Measurements from ENCODE around the gene HOXB3. TPM values are rescaled to one million over a fixed set of nuclear protein-coding genes. Genes with fewer than 3 reads are reported as not detected.
A peak's percentile ranks its signal among the peaks of the same experiment; 100 is the strongest.

Gene HOXB3
- total and polyA plus RNA-seq, 8 donors, result 10.4 to 114 (median 89.4) TPM

- Histone ChIP-seq H3K27me3 (peaks cover 31 to 100% of the 10 kb centered on the region in 2 donors), H3K27ac (peak overlapping the region in 1 of 2 donors; percentile 82), H3K4me3 (no peak overlapping the region), H3K36me3 (no peaks in the 10 kb centered on the region), H3K4me1 (no peaks in the 10 kb centered on the region), H3K9me3 (no peaks in the 10 kb centered on the region)
- DNase-seq, result peak in 2 of 4 donors; percentile 9 to 15
- intact Hi-C loops (cut with DNase I), result no loop called here
- no peak for TF ChIP-seq CTCF (IDR thresholded peaks at IDR 0.05)
- no peak for ATAC-seq
These were observed 36.2 kb downstream of the HOXB3 start for GRCh38 chr17:48553826-48554225.

GRCh38 chr17:48553190-48553547, 36.9 kb downstream of the HOXB3 start:
- H3K27ac ChIP-seq, result peak overlapping the region; percentile 33 to 86
- H3K9me3 ChIP-seq, result no peaks in the 10 kb centered on the region
- no peaks in the 10 kb centered on the region for H3K36me3 ChIP-seq
- intact Hi-C loops (cut with DNase I), result no loop called here
- H3K27me3 ChIP-seq, result peaks cover 31 to 100% of the 10 kb centered on the region in 2 donors
- no peak for TF ChIP-seq CTCF (IDR thresholded peaks at IDR 0.05)
- H3K4me1 ChIP-seq, result no peaks in the 10 kb centered on the region
- ATAC-seq, result no peak
- DNase-seq, result peak in 2 of 4 donors; percentile 14 to 44
- no peak overlapping the region for H3K4me3 ChIP-seq

- TF ChIP-seq CTCF (IDR thresholded peaks at IDR 0.05), result no peak
- intact Hi-C loops (cut with DNase I), result no loop called here
- Histone ChIP-seq H3K27ac (peak overlapping the region; percentile 33 to 86), H3K9me3 (no peaks in the 10 kb centered on the region), H3K36me3 (no peaks in the 10 kb centered on the region), H3K4me3 (no peak overlapping the region), H3K4me1 (no peaks in the 10 kb centered on the region), H3K27me3 (peaks cover 31 to 100% of the 10 kb centered on the region in 2 donors)
- peak in 1 of 4 donors; percentile 74 for DNase-seq
- ATAC-seq, result peak; percentile 45
These were observed 37.4 kb downstream of the HOXB3 start for GRCh38 chr17:48552466-48553189.

- no peak for TF ChIP-seq CTCF (IDR thresholded peaks at IDR 0.05)
- Histone ChIP-seq H3K27ac (peak overlapping the region; percentile 37 to 86), H3K27me3 (peaks cover 31 to 100% of the 10 kb centered on the region in 2 donors), H3K4me1 (no peaks in the 10 kb centered on the region), H3K36me3 (no peaks in the 10 kb centered on the region), H3K4me3 (no peak overlapping the region), H3K9me3 (no peaks in the 10 kb centered on the region)
- DNase-seq (peak in 2 of 4 donors; percentile 40 to 76), ATAC-seq (no peak)
- intact Hi-C loops (cut with DNase I), result no loop called here
These were observed 38.2 kb downstream of the HOXB3 start for GRCh38 chr17:48551596-48552465.

- no peak for TF ChIP-seq CTCF (IDR thresholded peaks at IDR 0.05)
- Histone ChIP-seq H3K36me3 (no peaks in the 10 kb centered on the region), H3K4me3 (no peak overlapping the region), H3K27ac (peak overlapping the region in 1 of 2 donors; percentile 86), H3K27me3 (peaks cover 31 to 100% of the 10 kb centered on the region in 2 donors), H3K9me3 (no peaks in the 10 kb centered on the region), H3K4me1 (no peaks in the 10 kb centered on the region)
- ATAC-seq (no peak), DNase-seq (peak in 2 of 4 donors; percentile 31 to 36)
- intact Hi-C loops (cut with DNase I), result no loop called here
These were observed 38.9 kb downstream of the HOXB3 start for GRCh38 chr17:48551214-48551555.
